Measurements from ENCODE around the gene SCPEP1. TPM values are rescaled to one million over a fixed set of nuclear protein-coding genes. Genes with fewer than 3 reads are reported as not detected.
A peak's percentile ranks its signal among the peaks of the same experiment; 100 is the strongest.

SCPEP1 gene
- total and polyA plus RNA-seq, 2 of the 13 experiments (the other 11 are each of a cell fraction or from before 2014, with no cell fraction given) = 24.3 to 27.3 TPM

- TF ChIP-seq GZF1 (CRISPR knock-in tag; IDR thresholded peaks at IDR 0.05) (no peak), ZNF577 (CRISPR knock-in tag; IDR thresholded peaks at IDR 0.05; ENCODE audit: borderline replicate concordance, low read depth) (no peak), NR2F6 (IDR thresholded peaks at IDR 0.05) (peak; percentile 67), NR2F6 (CRISPR knock-in tag; IDR thresholded peaks at IDR 0.05) (peak; percentile 34; the same call in 1 of the 2 replicates), CENPBD1 (CRISPR knock-in tag; IDR thresholded peaks at IDR 0.05; ENCODE audit: borderline replicate concordance, low read depth) (no peak), ZNF619 (CRISPR knock-in tag; IDR thresholded peaks at IDR 0.05) (no peak), NAIF1 (CRISPR knock-in tag; IDR thresholded peaks at IDR 0.05; ENCODE audit: borderline replicate concordance) (no peak), TBP (CRISPR knock-in tag; IDR thresholded peaks at IDR 0.05) (no peak), ZNF3 (CRISPR knock-in tag; IDR thresholded peaks at IDR 0.05) (no peak), SOX6 (IDR thresholded peaks at IDR 0.05) (no peak), SOX6 (CRISPR knock-in tag; IDR thresholded peaks at IDR 0.05) (peak; percentile 85), ZBTB1 (CRISPR knock-in tag; IDR thresholded peaks at IDR 0.05; ENCODE audit: borderline replicate concordance) (no peak), HMGA1 (CRISPR knock-in tag; conservative IDR thresholded peaks at IDR 0.05) (no peak), ZNF589 (CRISPR knock-in tag; conservative IDR thresholded peaks at IDR 0.05) (no peak), ZNF205 (CRISPR knock-in tag; IDR thresholded peaks at IDR 0.05) (no peak)
Observed at GRCh38 chr17:56976941-56977608, 856 bp upstream of the SCPEP1 start (continued).
